IMR-90 (cell line): ENCODE data around the gene TMEM63A. TPM values are rescaled to one million over a fixed set of nuclear protein-coding genes. Genes with fewer than 3 reads are reported as not detected.

Experiments used
- ATAC-seq: fragments of 200-7000 bp; cut with Tn5 transposase; 2 replicates; pipeline ENCODE4 v1.9.1; 2020; ENCODE audit warnings: low read depth, mild to moderate bottlenecking, moderate library complexity
- BruUV-seq: library from RNA; stranded (reverse); fragments of 400-500 nt; replicated peaks from 2 replicates; lab custom pipeline; 2021; lab: Mats Ljungman, UMichigan
- CTCF ChIA-PET: fragments of 300-600 bp; formaldehyde crosslinking; extraction: SDS; loops from one replicate; lab custom pipeline; 2021; ENCODE audit warnings: antibody characterized with exemption; lab: Yijun Ruan, JAX
- POLR2A ChIA-PET: fragments of 300-600 bp; sonication (Branson Sonifier 250); formaldehyde crosslinking; loops from one replicate; lab custom pipeline; 2022; ENCODE audit warnings: antibody characterized with exemption; ENCODE audit not compliant: unreplicated experiment; lab: Charles Lee
- DNase-seq: peaks from one replicate; pipeline ENCODE4 v3.0.0; 2013
- H2AFZ ChIP-seq: replicated peaks from 2 replicates; pipeline ENCODE3; 2013; ENCODE audit warnings: low read length, mild to moderate bottlenecking; ENCODE audit not compliant: poor library complexity
- H2AK5ac ChIP-seq: 2 replicates; pipeline ENCODE4 v1.6.1; 2013; ENCODE audit warnings: low read depth, low read length, inconsistent platforms
- H2AK9ac ChIP-seq: replicated peaks from 2 replicates; pipeline ENCODE3; 2013; ENCODE audit warnings: mild to moderate bottlenecking, low read depth, low read length, moderate library complexity; ENCODE audit not compliant: poor library complexity
- H2BK120ac ChIP-seq: 2 replicates; pipeline ENCODE4 v1.6.1; 2013; ENCODE audit warnings: low read depth, low read length, inconsistent platforms
- H2BK15ac ChIP-seq: 3 replicates; pipeline ENCODE4 v1.6.1; 2013; ENCODE audit warnings: low read depth, low read length, inconsistent platforms
- H2BK20ac ChIP-seq: 2 replicates; pipeline ENCODE4 v1.6.1; 2013; ENCODE audit warnings: low read depth, mild to moderate bottlenecking, inconsistent platforms, low read length, moderate library complexity
- H2BK5ac ChIP-seq: 2 replicates; pipeline ENCODE4 v1.6.1; 2013; ENCODE audit warnings: mild to moderate bottlenecking, low read depth, low read length, inconsistent platforms; ENCODE audit not compliant: poor library complexity, severe bottlenecking
- H3K14ac ChIP-seq: replicated peaks from 2 replicates; pipeline ENCODE4 v1.6.1; 2013; ENCODE audit warnings: low read depth, low read length, inconsistent platforms
- H3K18ac ChIP-seq: 2 replicates; pipeline ENCODE4 v1.6.1; 2013; ENCODE audit warnings: low read depth, low read length, control low read depth
- H3K23ac ChIP-seq: 2 replicates; pipeline ENCODE4 v1.6.1; 2013; ENCODE audit warnings: low read depth, low read length, inconsistent platforms
- H3K27ac ChIP-seq: 2 replicates; pipeline ENCODE4 v1.5.1; 2013; ENCODE audit warnings: mild to moderate bottlenecking, control low read depth, low read length; ENCODE audit not compliant: insufficient read depth
- H3K27me3 ChIP-seq: 2 replicates; pipeline ENCODE4 v1.6.1; 2013; ENCODE audit warnings: low read length; ENCODE audit not compliant: control insufficient read depth, insufficient read depth
- H3K36me3 ChIP-seq: 2 replicates; pipeline ENCODE4 v1.6.1; 2013; ENCODE audit warnings: low read length, mixed read lengths; ENCODE audit not compliant: control insufficient read depth, insufficient read depth
- H3K4ac ChIP-seq: 2 replicates; pipeline ENCODE4 v1.6.1; 2013; ENCODE audit warnings: low read depth, low read length, inconsistent platforms
- H3K4me1 ChIP-seq: 2 replicates; pipeline ENCODE4 v1.6.1; 2013; ENCODE audit warnings: low read length, mixed read lengths; ENCODE audit not compliant: control insufficient read depth, insufficient read depth
- H3K4me2 ChIP-seq: 2 replicates; pipeline ENCODE4 v1.6.1; 2013; ENCODE audit warnings: low read depth, mild to moderate bottlenecking, control low read depth, low read length, moderate library complexity
- H3K4me3 ChIP-seq: 2 replicates; pipeline ENCODE4 v1.5.1; 2013; ENCODE audit warnings: low read depth, mild to moderate bottlenecking, control low read depth, low read length, moderate library complexity; ENCODE audit not compliant: insufficient read depth
- H3K56ac ChIP-seq: 2 replicates; pipeline ENCODE4 v1.6.1; 2013; ENCODE audit warnings: low read length, inconsistent platforms; ENCODE audit not compliant: insufficient read depth; ENCODE audit errors: extremely low read depth
- H3K79me1 ChIP-seq, 2 experiments: 2 replicates each; pipeline ENCODE4 v1.6.1; 2013; ENCODE audit warnings: low read length in 2 of 2, inconsistent platforms in 1 of 2, low read depth in 1 of 2
- H3K9ac ChIP-seq: 2 replicates; pipeline ENCODE4 v1.6.1; 2013; ENCODE audit warnings: low read depth, low read length, control low read depth
- H3K9me1 ChIP-seq: 2 replicates; pipeline ENCODE4 v1.6.1; 2013; ENCODE audit warnings: low read length, inconsistent platforms; ENCODE audit not compliant: insufficient read depth
- H3K9me3 ChIP-seq: 2 replicates; pipeline ENCODE4 v1.6.1; 2013; ENCODE audit warnings: low read length; ENCODE audit not compliant: control insufficient read depth, insufficient read depth
- H4K20me1 ChIP-seq: 2 replicates; pipeline ENCODE4 v1.6.1; 2013; ENCODE audit warnings: low read length, inconsistent platforms; ENCODE audit not compliant: insufficient read depth
- H4K5ac ChIP-seq: 2 replicates; pipeline ENCODE4 v1.6.1; 2013; ENCODE audit warnings: mild to moderate bottlenecking, low read depth, low read length, control low read depth
- H4K8ac ChIP-seq, 2 experiments: 2 replicates each; pipeline ENCODE4 v1.6.1; 2013; ENCODE audit warnings: low read depth in 2 of 2, low read length in 2 of 2, control low read depth in 1 of 2, inconsistent platforms in 1 of 2
- H4K91ac ChIP-seq: 2 replicates; pipeline ENCODE4 v1.6.1; 2013; ENCODE audit warnings: low read depth, low read length, inconsistent platforms; ENCODE audit not compliant: insufficient read depth
- BHLHE40 ChIP-seq: fragments of 150-350 bp; IDR thresholded peaks from 2 replicates; pipeline ENCODE4 v1.6.1; 2016; ENCODE audit warnings: mild to moderate bottlenecking, low read depth, low read length
- CHD1 ChIP-seq: IDR thresholded peaks from 2 replicates; pipeline ENCODE4 v1.6.1; 2012; ENCODE audit warnings: low read depth, low read length, improper control_type of control experiment
- CTCF ChIP-seq: conservative IDR thresholded peaks from 2 replicates; pipeline ENCODE4 v1.5.1; 2012; ENCODE audit warnings: mild to moderate bottlenecking, low read depth, low read length, improper control_type of control experiment
- FOS ChIP-seq: fragments of 150-350 bp; IDR thresholded peaks from 2 replicates; pipeline ENCODE4 v1.6.1; 2016; ENCODE audit warnings: low read depth, low read length
- MAFK ChIP-seq: IDR thresholded peaks from 2 replicates; pipeline ENCODE4 v1.6.1; 2012; ENCODE audit warnings: low read depth, low read length, improper control_type of control experiment
- MAZ ChIP-seq: IDR thresholded peaks from 2 replicates; pipeline ENCODE4 v1.6.1; 2012; ENCODE audit warnings: low read depth, mild to moderate bottlenecking, low read length, improper control_type of control experiment, moderate library complexity, borderline replicate concordance
- MXI1 ChIP-seq: IDR thresholded peaks from 2 replicates; pipeline ENCODE4 v1.6.1; 2012; ENCODE audit warnings: low read depth, mild to moderate bottlenecking, low read length, moderate library complexity, borderline replicate concordance
- POLR2A ChIP-seq: IDR thresholded peaks from 2 replicates; pipeline ENCODE4 v1.6.1; 2012; ENCODE audit warnings: mild to moderate bottlenecking, low read depth, low read length
- RAD21 ChIP-seq: IDR thresholded peaks from 2 replicates; pipeline ENCODE4 v1.6.1; 2012; ENCODE audit warnings: low read length, improper control_type of control experiment
- RCOR1 ChIP-seq: IDR thresholded peaks from 2 replicates; pipeline ENCODE4 v1.6.1; 2012; ENCODE audit warnings: mild to moderate bottlenecking, low read length, improper control_type of control experiment; ENCODE audit not compliant: insufficient replicate concordance
- RFX5 ChIP-seq: IDR thresholded peaks from 2 replicates; pipeline ENCODE4 v1.8.0; 2012; ENCODE audit warnings: low read depth, mild to moderate bottlenecking, low read length, moderate library complexity
- SMC3 ChIP-seq: fragments of 150-350 bp; IDR thresholded peaks from 2 replicates; pipeline ENCODE4 v1.6.1; 2016; ENCODE audit warnings: low read depth, mild to moderate bottlenecking, antibody characterized with exemption, low read length, moderate library complexity
- WGBS, 2 experiments: methylation state at CpG; one replicate each; pipeline versions ENCODE4 v1.1.5 to v1.1.7; 2013; ENCODE audit warnings: missing lambda C conversion rate in 2 of 2; ENCODE audit not compliant: insufficient read length in 1 of 2; ENCODE audit errors: extremely low coverage in 2 of 2; 5-methylcytosine and 5-hydroxymethylcytosine counted together
- dilution Hi-C: fragments of 300-500 bp; cut with HindIII; formaldehyde crosslinking; loops from one replicate; pipeline ENCODE4 v1.14.3; 2018; ENCODE audit warnings: low sequenced_read_pairs; ENCODE audit not compliant: unreplicated experiment
- in situ Hi-C: fragments of 300-500 bp; cut with MboI; formaldehyde crosslinking; loops from 3 replicates; pipeline ENCODE4 v1.14.3; 2019; ENCODE audit warnings: low sequenced_read_pairs, inconsistent platforms, mixed read lengths
- intact Hi-C: fragments of 100-400 bp; cut with micrococcal nuclease; formaldehyde crosslinking; loops from 2 replicates; pipeline ENCODE4 v1.10.0; 2022
- polyA plus RNA-seq, 3 experiments: library from polyadenylated mRNA; depleted of rRNA; stranded (reverse); fragments of >200 nt; gene quantifications; 2 replicates each; pipeline ENCODE4 v1.2.3, GENCODE V29; 2012; ENCODE audit warnings: low replicate concordance in 1 of 3
- total RNA-seq: library from RNA; depleted of rRNA; stranded (reverse); fragments of >200 nt; gene quantifications from 2 replicates; pipeline ENCODE4 v1.2.3, GENCODE V29; 2012
- TF ChIP-seq, protein P1 (sequence below): fragments of 150-350 bp; IDR thresholded peaks from 2 replicates; pipeline ENCODE4 v1.6.1; 2017; ENCODE audit warnings: mild to moderate bottlenecking, antibody characterized with exemption, low read length, low read depth
- TF ChIP-seq, protein P2 (sequence below): fragments of 150-350 bp; IDR thresholded peaks from 2 replicates; pipeline ENCODE4 v1.6.1; 2016; ENCODE audit warnings: low read depth, mild to moderate bottlenecking, low read length, moderate library complexity, borderline replicate concordance

TMEM63A gene
- total and polyA plus RNA-seq, 2 of the 4 experiments (the other 2 are of a cell fraction) = 4.7 to 23.3 TPM

- WGBS, 2 experiments = 66% methylated on average over 9 of the region's 10 CpGs; no CpG with 5 or more reads in 1 of the 2 experiments
- ATAC-seq = peak; percentile 41
- H3K79me1 ChIP-seq = peaks cover 21 to 79% of the 10 kb centered on the region in 2 experiments
- peak overlapping the region; percentile 27; the same call in 1 of the 2 replicates for H2AK5ac ChIP-seq
- H2AFZ ChIP-seq = peak overlapping the region; percentile 48
- H3K36me3 ChIP-seq = peaks cover 26% of the 10 kb centered on the region
- H4K91ac ChIP-seq = no peak overlapping the region
- H3K4me2 ChIP-seq = no peak overlapping the region
- intact Hi-C loops (no loop called here), dilution Hi-C loops (no loop called here), in situ Hi-C loops (no loop called here)
- no peak for TF ChIP-seq MAZ
- TF ChIP-seq, protein P1, sequence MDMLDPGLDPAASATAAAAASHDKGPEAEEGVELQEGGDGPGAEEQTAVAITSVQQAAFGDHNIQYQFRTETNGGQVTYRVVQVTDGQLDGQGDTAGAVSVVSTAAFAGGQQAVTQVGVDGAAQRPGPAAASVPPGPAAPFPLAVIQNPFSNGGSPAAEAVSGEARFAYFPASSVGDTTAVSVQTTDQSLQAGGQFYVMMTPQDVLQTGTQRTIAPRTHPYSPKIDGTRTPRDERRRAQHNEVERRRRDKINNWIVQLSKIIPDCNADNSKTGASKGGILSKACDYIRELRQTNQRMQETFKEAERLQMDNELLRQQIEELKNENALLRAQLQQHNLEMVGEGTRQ = no peak
- peak; percentile 46 for TF ChIP-seq RAD21
- peak; percentile 57 for TF ChIP-seq CTCF
- TF ChIP-seq MAFK = no peak
- TF ChIP-seq POLR2A = no peak
- TF ChIP-seq, protein P2, sequence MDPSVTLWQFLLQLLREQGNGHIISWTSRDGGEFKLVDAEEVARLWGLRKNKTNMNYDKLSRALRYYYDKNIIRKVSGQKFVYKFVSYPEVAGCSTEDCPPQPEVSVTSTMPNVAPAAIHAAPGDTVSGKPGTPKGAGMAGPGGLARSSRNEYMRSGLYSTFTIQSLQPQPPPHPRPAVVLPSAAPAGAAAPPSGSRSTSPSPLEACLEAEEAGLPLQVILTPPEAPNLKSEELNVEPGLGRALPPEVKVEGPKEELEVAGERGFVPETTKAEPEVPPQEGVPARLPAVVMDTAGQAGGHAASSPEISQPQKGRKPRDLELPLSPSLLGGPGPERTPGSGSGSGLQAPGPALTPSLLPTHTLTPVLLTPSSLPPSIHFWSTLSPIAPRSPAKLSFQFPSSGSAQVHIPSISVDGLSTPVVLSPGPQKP = no peak
- peak; percentile 10; the same call in 1 of the 2 replicates for TF ChIP-seq SMC3
- no peak for TF ChIP-seq RCOR1
- no peak for TF ChIP-seq FOS
- TF ChIP-seq MXI1 = no peak
- TF ChIP-seq CHD1 = no peak
- no peak for TF ChIP-seq RFX5
- TF ChIP-seq BHLHE40 = no peak
- no peak overlapping the region for H2BK15ac ChIP-seq
- peak; percentile 45 for DNase-seq
- no TSS peak for BruUV-seq
- CTCF ChIA-PET = interaction anchor here (0.9 kb wide), 1 partner anchor 86 kb away, joined by 3 read pairs; no protein-coding TSS in a partner anchor
- H4K8ac ChIP-seq = no peak overlapping the region
- H3K9ac ChIP-seq = no peak overlapping the region
- peak overlapping the region; percentile 7; the same call in 1 of the 2 replicates for H3K14ac ChIP-seq
- no peak overlapping the region for H2BK20ac ChIP-seq
- H4K5ac ChIP-seq = no peak overlapping the region
- H3K23ac ChIP-seq = no peak overlapping the region
- H3K56ac ChIP-seq = no peak overlapping the region
- H3K4me3 ChIP-seq = no peak overlapping the region
- no peak overlapping the region for H2BK5ac ChIP-seq
- no peak overlapping the region for H3K27ac ChIP-seq
- peaks cover 35% of the 10 kb centered on the region for H4K20me1 ChIP-seq
- H2BK120ac ChIP-seq = no peak overlapping the region
- H2AK9ac ChIP-seq = peak overlapping the region; percentile 3
- H3K9me3 ChIP-seq = no peaks in the 10 kb centered on the region
- no peak overlapping the region for H3K18ac ChIP-seq
- peaks cover 9% of the 10 kb centered on the region; the same call in 1 of the 2 replicates for H3K4me1 ChIP-seq
- no peak overlapping the region for H3K4ac ChIP-seq
- peaks cover 14% of the 10 kb centered on the region for H3K9me1 ChIP-seq
- H3K27me3 ChIP-seq = no peaks in the 10 kb centered on the region
- POLR2A ChIA-PET = no interaction called here
These were observed 4.6 kb downstream of the TMEM63A start for GRCh38 chr1:225877580-225877979.
